Kidney tubule cell (primary cell): ENCODE data around the gene CC2D2B.
A peak's percentile ranks its signal among the peaks of the same experiment; 100 is the strongest.
"Not testable (repeated sequence)": the region's sequence is repeated elsewhere in the genome, so short reads cannot be mapped to it uniquely, and the experiment has no call there.

Experiments
- DNase-seq: peaks from one replicate; pipeline ENCODE4 v3.0.0-alpha.2; 2018; ENCODE audit warnings: low spot score

Gene CC2D2B

DNA sequence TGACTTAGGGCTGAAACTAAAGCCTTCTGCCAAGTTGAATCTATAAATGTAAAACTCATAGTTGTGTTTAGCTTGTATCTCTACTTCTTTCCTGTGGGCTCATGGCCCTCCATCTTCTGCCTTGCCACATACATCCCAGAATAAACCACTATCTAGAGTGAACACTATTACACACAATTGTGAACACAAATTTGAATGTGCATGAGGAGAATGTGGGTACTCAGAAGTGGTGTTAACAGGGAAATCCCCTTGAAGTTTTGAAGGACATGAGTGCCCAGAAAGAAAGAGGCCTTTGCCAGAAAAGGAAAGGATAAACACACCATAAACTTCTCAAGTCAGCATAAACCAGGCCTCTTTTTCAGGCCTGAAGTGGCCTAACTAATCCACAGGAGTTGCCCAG is 115.4 kb downstream of the CC2D2B start:
- no peak for DNase-seq

DNA sequence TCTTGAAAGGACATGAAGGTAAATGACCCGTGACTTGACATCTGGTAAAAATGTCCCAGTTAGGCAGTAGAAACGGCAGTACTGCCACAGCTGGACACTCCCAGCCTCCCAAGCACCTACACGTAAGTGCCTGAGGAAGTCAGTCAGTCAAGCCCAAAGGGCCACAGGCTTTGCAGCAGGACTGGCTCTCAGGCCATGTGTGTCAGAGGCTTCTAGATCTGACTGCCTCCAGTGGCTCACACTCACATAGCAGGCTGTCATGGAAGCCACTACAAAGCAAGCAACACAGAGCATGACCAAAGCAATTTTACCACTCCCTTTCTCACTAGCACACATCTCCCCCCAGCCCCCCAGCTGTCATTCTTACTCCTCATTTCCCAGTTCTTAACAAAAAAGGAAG is 117.8 kb downstream of the CC2D2B start:
- DNase-seq = peak; percentile 70

DNA sequence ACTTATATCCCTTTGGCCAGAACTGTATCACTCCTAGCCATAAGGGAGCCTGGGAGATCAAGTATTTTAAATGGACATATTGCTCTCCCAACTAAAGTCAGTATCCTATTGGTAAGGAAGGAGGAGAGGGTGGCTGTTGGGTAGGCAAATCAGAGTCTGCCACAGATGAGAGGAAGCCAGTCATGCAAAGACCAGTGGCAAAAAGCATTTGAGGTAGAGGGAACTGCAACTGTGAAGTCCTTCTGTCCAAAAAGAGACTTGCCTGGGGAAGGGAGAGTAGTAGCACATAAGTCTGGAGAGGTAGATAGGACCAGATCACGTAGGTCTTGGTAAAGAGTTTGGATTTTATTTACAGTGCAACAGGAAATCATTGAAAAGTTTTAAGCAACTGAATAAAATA is 126.8 kb downstream of the CC2D2B start:
- DNase-seq = peak; percentile 22

DNA sequence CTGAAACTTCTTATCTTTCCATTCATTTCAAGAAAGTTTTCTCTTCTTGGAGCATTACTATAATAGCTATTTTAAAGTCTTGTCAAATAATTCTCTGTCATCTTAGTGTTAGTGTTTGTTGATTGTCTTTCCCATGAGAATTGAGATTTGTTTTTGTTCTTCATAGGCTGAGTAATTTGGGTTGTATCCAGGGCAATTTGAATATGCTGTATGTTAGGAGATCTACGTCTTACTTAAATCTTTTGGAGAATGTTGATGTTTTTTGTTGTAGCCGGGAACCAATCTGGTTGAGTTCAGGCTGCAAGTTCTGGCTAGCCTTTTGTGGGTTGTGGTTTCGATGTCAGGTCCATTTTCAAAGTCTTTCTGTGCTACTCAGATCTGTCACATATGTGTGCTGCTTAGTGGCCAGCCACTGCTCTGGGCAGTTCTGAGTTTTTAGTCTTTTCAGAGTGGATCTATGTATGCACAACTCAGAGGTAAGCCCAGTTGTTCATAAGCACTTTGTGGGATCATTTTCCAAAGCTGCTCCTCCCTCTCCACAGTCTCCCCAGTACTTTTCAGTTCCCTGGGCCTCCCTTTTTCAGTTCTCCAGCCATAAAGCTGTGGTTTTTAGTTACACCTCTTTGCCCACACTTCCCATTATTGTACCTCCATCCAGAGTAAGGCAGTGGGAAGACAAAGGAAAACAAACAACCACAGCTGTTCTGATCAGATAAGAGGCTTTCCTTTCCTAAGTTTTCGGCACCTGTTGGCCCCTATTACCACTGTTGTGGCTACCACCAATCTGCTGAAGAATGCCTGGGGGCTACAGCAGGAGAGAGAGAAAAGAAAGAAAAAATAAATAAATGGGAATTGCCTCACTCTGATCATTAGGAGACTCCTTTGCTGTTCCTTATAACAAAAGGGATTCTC is 131.0 kb downstream of the CC2D2B start:
- no peak for DNase-seq

DNA sequence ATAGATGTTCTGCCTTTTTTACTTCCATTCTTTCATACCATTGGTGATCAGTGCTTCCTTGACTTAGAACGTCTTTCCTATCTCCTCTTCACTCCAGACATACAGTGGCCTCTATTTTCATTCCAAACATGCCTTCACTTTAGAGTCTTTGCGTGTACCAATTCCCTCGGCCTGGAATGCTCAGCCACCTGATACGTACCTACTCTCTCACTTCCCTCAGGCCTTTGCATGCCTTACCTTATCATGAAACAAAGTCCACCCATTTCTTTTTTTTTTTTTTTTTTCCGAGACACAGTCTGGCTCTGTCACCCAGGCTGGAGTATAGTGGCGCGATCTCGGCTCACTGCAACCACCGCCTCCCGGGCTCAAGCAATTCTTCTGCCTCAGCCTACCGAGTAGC is 133.4 kb downstream of the CC2D2B start:
- no peak for DNase-seq

DNA sequence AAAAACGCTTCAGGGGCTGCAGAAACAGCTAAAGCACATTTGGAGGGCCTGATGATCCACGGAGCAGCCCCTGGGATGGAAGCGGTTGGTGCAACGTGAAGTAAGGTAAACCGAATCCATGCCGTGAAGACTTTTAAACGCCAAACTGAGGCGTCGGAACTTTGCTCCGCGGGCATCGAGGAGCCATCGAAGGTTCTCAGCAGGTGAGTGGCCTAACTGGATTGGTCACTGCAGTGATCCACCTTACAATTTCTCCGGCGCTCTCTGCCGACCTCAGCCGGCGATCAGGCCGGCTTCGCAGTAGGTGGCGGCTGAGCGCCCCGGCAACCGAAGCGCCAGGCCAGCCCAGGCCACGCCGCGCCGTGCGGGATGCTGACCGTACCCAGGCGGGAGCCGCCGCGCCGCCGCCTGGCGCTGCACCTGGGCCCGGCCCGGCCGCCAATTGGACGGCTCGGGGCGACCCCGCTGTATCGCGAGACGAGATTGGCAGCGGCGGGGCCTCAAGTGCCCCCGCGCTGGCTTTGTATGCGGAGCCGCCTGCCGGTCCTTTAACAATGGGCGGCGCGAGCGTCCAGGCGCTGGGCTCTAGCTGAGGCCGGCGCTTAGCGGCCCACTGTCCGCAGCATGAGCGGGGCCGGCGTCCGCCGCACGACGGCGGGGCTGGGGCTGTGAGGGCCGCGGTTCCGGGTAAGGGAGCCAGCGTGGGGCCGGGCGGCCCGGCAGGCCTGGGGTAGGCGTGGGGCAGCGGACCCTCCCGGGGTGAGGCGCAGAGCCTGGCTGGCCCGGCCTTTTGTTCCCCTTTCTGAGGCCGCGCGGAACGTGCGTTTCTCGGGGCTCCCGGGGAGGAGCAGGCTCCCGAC is 135.5 kb downstream of the CC2D2B start, which contains the start of gene CCNJ:
Gene CCNJ (plus strand): TSS at position 551 of the 860 bp plus-strand sequence. CDS start 811 bp downstream, outside the sequence.
- peak; percentile 91 for DNase-seq

DNA sequence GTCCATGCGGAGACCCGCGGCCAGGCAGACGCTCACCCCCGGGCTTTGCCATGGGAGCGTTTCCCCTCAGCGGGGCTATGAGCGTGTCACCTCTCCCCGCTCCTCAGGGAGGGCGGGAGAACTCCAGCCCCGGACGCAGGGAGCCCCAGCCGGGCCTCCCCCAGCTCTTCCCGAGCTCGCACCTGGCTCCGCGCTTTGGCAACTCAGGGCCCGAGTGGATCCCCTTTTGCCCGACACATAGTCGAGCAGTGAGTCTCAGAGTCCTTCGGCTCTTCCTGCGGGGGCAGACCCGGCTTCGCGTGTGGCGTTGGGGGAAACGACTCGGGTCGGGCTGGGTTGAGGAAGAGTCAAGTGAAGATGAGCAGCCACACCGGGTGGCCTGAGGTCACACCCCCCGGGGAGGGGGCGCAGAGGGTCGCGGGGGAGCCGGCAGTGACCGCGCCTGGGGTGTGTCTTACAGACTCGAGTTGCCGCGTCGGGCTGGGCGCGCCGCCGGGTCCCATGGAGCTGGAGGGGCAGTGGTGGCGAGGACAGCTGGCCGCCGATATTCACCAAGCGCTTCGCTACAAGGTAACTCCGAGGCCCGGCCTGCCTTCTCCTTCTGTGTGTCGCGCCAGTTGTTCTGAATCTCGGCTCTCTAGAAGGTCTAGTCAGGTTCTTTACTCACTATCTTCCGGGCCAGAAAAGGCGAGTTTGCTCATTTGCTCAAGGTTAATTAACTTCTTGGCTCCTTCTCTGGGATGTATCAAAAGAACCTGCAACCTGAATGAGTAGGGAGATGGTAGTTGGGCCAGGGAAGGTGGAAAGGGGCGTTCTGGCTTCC is 136.3 kb downstream of the CC2D2B start:
- DNase-seq = peak; percentile 55

DNA sequence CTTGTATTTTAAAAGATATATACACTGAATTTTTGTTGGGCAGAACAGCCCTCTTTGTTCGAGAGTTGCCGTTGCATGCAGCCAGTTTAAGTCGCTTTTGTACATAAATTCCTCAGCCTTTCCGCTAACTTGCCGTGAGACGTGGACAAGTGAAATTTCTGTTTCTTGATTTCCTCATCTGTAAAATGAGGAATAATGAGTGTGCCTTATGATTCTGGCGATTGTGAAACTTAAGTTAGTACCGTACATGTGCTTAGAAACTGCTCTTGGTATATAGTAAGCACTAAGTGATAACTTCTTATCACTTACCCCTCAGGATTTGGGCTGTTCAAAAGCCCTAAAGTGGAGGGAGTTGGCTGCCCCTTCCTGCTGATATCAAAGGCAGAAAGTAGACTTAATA is 137.0 kb downstream of the CC2D2B start:
- peak; percentile 26 for DNase-seq

DNA sequence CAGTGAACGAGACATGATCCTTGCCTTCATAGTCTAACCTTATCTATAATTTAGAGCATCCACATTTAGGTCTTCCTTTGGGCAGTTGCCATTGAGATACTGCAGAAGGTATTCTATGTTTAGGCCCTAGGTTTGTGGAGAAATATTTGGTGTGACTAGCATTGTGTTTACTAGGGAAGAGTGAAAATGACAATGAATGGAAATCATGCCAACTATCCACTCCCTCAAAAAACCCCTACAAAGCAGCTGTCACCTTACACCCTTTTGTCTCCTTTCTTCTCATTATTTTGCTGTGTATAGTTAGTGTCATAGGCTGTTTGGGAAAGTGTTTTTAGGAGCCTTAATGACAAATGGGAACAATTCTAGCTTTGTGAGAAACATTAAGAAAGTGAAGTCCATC is 138.8 kb downstream of the CC2D2B start:
- DNase-seq = no peak

DNA sequence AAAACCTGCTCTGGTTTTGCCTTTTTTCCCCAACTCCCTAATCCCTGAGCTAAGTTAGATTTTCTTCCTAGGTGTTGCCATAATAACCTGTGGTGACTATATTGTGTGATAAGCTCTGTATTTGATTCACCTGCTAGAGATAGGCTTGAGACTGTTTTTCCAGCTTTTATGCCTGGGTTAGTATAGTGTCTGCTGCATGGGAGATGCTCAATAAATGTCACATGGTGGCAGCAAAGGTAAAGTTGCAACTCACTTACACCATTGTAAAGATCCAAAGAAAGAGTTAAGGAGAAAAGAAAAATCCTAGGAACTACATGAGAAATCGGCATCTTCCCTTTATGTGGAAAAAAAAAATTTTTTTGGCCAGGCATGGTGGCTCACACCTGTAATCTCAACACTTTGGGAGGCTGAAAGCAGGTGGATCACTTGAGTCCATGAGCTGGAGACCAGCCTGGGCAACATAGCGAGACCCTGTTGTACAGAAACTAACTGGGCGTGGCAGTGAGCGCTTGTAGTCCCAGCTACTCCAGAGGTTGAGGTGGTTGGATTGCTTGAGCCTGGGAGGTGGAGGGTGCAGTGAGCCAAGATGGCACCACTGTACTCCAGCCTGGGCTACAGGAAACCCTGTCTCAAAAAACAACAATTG is 139.4 kb downstream of the CC2D2B start:
- DNase-seq = peak; percentile 3

DNA sequence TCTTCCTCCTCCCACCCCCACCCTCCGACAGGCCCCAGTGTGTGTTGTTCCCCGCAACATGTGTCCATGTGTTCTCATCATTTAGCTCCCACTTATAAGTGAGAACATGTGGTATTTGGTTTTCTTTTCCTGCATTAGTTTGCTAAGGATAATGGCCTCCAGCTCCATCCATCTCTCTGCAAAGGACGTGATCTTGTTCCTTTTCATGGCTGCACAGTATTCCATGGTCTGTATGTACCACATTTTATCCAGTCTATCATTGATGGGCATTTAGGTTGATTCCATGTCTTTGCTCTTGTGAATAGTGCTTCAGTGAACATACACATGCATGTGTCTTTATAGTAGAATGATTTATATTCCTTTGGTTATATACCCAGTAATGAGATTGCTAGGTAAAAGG is 140.2 kb downstream of the CC2D2B start:
- DNase-seq = not testable (repeated sequence)

DNA sequence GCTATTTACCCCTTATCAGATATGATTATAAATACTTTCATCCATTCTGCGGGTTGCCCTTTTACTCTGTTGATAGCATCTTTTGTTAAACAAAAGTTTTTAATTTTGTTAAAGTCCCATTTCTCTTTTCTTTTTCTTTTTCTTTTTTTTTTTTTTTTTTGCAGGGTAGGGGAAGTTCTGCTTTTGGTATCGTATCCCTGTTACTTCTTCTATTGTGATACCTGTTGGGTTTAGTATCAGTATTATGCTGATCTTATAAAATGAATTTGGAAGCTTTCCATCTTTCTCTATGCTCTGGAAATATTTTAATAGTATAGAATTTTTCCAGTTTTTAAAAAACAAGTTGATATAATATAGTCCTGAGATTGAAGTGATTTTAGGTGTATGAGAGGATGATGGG is 141.6 kb downstream of the CC2D2B start:
- DNase-seq = no peak

DNA sequence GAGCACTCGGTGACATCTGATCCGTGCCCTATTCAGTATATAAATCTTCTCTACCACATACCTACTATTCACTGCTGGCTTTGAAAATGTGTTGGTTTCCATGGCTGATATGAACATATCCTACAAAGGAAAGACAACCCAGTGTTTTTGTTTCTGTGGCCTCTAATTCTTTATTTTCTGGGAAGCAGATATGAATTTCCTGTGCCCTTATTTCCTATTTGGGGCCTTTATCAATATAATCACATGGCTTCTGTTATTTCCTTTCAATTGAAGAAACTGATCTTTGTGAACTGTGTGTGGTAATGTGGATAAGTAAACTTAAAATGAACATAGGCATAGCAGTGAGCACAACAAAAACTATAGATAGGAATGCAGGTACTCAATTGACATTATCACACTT is 146.2 kb downstream of the CC2D2B start:
- DNase-seq = no peak

DNA sequence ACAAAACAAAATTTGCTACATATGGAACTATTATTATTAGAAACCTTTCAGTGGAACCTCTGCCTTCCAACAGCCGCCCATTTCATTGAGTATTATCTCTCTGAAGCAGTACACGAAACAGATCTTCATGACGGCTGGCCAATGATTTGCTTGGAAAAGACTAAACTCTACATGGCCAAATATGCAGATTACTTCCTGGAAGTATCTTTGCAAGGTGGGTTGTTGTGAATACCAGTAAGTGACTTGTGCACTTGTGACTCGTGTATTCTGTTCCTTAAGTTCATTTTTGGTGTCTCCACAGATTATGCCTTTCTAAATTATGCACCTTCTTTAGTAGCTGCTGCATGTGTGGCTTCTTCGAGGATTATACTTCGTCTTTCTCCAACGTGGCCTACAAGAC is 149.0 kb downstream of the CC2D2B start:
- no peak for DNase-seq

DNA sequence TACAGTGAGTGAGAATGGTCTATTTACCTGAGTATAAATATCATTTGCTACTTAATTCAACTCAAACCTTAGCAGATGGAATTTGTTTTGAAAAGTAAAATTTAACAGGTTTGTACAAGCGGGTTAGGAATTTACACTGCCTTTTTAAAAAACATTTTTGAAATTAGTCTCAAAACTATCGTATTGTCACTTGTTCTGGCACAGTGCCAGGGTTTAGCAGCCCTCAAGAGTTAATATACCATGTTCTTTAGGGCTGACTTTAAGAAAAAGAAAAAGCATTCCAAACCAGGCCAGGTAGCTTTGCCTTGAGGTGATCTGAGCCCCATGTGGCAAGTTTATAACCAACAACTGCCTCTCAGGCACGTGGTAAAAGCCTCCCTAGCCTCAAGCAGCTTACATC is 153.5 kb downstream of the CC2D2B start:
- DNase-seq = no peak

DNA sequence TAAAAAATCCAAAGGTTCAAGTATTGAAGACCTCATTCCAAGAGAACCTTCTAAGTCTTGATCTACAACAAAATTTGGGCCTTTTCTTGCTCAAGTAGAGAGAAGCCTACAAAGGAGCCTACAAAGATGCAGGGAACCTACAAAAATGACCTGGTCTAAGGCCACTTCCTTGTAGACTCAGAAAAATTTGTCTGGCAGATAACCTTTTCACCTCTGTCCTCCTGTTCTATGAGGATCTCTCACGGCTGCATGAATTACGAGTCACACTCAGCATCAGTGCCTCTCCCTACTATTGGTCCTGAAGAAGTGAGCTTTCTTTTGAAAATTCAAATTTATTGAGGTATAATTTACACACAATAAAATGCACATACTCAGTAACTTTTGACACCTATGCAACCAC is 164.9 kb downstream of the CC2D2B start:
- DNase-seq = peak; percentile 51

DNA sequence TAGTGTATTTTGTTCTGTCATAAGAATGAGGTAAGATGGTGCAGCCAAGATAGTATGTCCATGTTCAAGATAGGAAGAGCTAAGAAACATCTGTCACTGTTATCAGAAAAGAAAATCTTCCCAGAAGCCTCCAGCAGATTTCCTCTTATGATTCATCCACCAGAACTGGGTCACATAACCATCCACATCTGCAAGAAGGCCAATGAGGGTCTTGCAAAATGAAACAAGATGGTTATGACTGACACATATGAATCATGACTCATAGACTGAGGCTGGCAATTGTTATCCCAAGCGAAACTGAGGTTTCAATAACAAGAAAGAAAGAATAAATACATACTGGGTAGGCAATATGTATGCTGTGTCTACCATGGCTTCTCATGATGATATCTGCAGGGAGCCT is 165.9 kb downstream of the CC2D2B start:
- peak; percentile 74 for DNase-seq

DNA sequence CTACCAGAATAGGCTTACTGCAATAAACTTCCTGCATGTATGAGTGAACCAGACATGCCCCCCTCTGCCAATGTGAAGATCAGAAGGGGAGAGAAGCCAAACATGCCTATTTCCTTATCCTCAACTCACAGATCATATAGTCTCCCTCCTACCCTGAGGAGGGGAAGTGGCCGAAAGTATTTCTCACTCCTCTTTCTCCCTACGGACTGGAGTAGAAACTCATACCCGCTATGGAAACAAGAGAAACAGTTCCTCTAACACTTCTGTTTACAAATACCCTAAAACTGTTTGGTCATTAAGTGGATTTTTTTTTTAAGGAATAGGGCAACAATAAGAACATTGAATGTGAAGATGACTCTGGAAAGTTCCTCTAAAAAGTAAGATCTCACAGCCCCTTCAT is 167.0 kb downstream of the CC2D2B start:
- no peak for DNase-seq

DNA sequence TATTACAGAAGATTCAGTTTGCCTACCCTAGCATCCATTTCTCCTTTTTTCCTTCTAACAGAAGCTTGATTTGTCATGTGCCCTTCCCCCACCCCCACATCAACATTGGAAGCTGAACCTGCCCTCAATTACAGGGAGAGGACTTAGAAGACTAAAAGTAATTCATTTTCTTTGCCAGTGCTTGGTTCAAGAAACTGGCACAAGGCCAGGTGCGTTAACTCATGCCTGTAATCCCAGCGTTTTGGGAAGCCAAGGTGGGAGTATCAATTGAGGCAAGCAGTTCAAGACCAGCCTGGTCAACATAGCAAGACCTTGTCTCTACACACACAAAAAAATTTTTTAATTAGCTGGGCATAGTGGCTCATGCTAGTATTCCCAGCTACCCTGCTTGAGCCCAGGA is 168.2 kb downstream of the CC2D2B start:
- DNase-seq = no peak

DNA sequence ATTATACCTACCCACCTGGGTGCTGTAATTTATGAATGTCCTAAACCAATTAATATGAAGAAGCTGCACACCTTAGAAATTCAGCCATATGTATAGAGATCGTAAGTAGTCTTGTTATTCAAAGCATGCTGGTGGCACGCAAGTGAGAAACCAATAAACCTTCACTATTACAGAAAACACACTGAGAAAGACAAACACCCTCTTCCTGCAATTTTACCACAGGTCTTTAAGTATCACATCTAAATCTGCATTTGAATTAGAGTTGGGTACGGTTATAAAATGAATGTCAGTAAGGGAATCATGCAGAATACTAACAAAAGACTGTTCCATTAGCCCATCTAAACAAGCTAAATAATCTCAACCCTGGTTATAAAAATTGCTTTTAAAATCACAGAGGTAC is 169.4 kb downstream of the CC2D2B start:
- DNase-seq = no peak

DNA sequence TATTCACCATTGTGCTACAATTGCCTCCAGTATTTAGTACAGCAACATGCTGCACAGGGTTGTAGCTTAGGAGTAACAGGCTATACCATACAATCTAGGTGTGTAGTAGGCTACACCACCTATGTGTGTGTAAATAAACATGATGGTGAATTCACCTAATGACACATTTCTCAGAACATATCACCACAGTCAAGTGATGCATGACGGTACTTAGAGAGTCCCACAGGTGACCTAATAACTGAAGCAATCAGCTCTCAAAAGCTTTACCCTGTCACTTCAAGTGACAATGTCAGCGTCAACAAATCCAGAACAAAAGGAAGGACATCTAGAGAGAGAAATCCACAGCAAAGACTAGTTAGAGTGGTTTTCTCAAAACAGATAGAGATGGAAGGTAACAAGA is 174.4 kb downstream of the CC2D2B start:
- no peak for DNase-seq
